IMR-90 (cell line): ENCODE results near the gene C3orf52. TPM values are rescaled to one million over a fixed set of nuclear protein-coding genes. Genes with fewer than 3 reads are reported as not detected.

ENCODE experiments used
- ATAC-seq: fragments of 200-7000 bp; cut with Tn5 transposase; 2 replicates; pipeline ENCODE4 v1.9.1; 2020; ENCODE audit warnings: low read depth, mild to moderate bottlenecking, moderate library complexity
- BruUV-seq: library from RNA; stranded (reverse); fragments of 400-500 nt; replicated peaks from 2 replicates; lab custom pipeline; 2021; lab: Mats Ljungman, UMichigan
- CTCF ChIA-PET: fragments of 300-600 bp; formaldehyde crosslinking; extraction: SDS; loops from one replicate; lab custom pipeline; 2021; ENCODE audit warnings: antibody characterized with exemption; lab: Yijun Ruan, JAX
- POLR2A ChIA-PET: fragments of 300-600 bp; sonication (Branson Sonifier 250); formaldehyde crosslinking; loops from one replicate; lab custom pipeline; 2022; ENCODE audit warnings: antibody characterized with exemption; ENCODE audit not compliant: unreplicated experiment; lab: Charles Lee
- DNase-seq: peaks from one replicate; pipeline ENCODE4 v3.0.0; 2013
- H2AFZ ChIP-seq: replicated peaks from 2 replicates; pipeline ENCODE3; 2013; ENCODE audit warnings: low read length, mild to moderate bottlenecking; ENCODE audit not compliant: poor library complexity
- H2AK5ac ChIP-seq: 2 replicates; pipeline ENCODE4 v1.6.1; 2013; ENCODE audit warnings: low read depth, low read length, inconsistent platforms
- H2AK9ac ChIP-seq: replicated peaks from 2 replicates; pipeline ENCODE3; 2013; ENCODE audit warnings: mild to moderate bottlenecking, low read depth, low read length, moderate library complexity; ENCODE audit not compliant: poor library complexity
- H2BK120ac ChIP-seq: 2 replicates; pipeline ENCODE4 v1.6.1; 2013; ENCODE audit warnings: low read depth, low read length, inconsistent platforms
- H2BK15ac ChIP-seq: 3 replicates; pipeline ENCODE4 v1.6.1; 2013; ENCODE audit warnings: low read depth, low read length, inconsistent platforms
- H2BK20ac ChIP-seq: 2 replicates; pipeline ENCODE4 v1.6.1; 2013; ENCODE audit warnings: low read depth, mild to moderate bottlenecking, inconsistent platforms, low read length, moderate library complexity
- H2BK5ac ChIP-seq: 2 replicates; pipeline ENCODE4 v1.6.1; 2013; ENCODE audit warnings: mild to moderate bottlenecking, low read depth, low read length, inconsistent platforms; ENCODE audit not compliant: poor library complexity, severe bottlenecking
- H3K14ac ChIP-seq: replicated peaks from 2 replicates; pipeline ENCODE4 v1.6.1; 2013; ENCODE audit warnings: low read depth, low read length, inconsistent platforms
- H3K18ac ChIP-seq: 2 replicates; pipeline ENCODE4 v1.6.1; 2013; ENCODE audit warnings: low read depth, low read length, control low read depth
- H3K23ac ChIP-seq: 2 replicates; pipeline ENCODE4 v1.6.1; 2013; ENCODE audit warnings: low read depth, low read length, inconsistent platforms
- H3K27ac ChIP-seq: 2 replicates; pipeline ENCODE4 v1.5.1; 2013; ENCODE audit warnings: mild to moderate bottlenecking, control low read depth, low read length; ENCODE audit not compliant: insufficient read depth
- H3K27me3 ChIP-seq: 2 replicates; pipeline ENCODE4 v1.6.1; 2013; ENCODE audit warnings: low read length; ENCODE audit not compliant: control insufficient read depth, insufficient read depth
- H3K36me3 ChIP-seq: 2 replicates; pipeline ENCODE4 v1.6.1; 2013; ENCODE audit warnings: low read length, mixed read lengths; ENCODE audit not compliant: control insufficient read depth, insufficient read depth
- H3K4ac ChIP-seq: 2 replicates; pipeline ENCODE4 v1.6.1; 2013; ENCODE audit warnings: low read depth, low read length, inconsistent platforms
- H3K4me1 ChIP-seq: 2 replicates; pipeline ENCODE4 v1.6.1; 2013; ENCODE audit warnings: low read length, mixed read lengths; ENCODE audit not compliant: control insufficient read depth, insufficient read depth
- H3K4me2 ChIP-seq: 2 replicates; pipeline ENCODE4 v1.6.1; 2013; ENCODE audit warnings: low read depth, mild to moderate bottlenecking, control low read depth, low read length, moderate library complexity
- H3K4me3 ChIP-seq: 2 replicates; pipeline ENCODE4 v1.5.1; 2013; ENCODE audit warnings: low read depth, mild to moderate bottlenecking, control low read depth, low read length, moderate library complexity; ENCODE audit not compliant: insufficient read depth
- H3K56ac ChIP-seq: 2 replicates; pipeline ENCODE4 v1.6.1; 2013; ENCODE audit warnings: low read length, inconsistent platforms; ENCODE audit not compliant: insufficient read depth; ENCODE audit errors: extremely low read depth
- H3K79me1 ChIP-seq, 2 experiments: 2 replicates each; pipeline ENCODE4 v1.6.1; 2013; ENCODE audit warnings: low read length in 2 of 2, inconsistent platforms in 1 of 2, low read depth in 1 of 2
- H3K9ac ChIP-seq: 2 replicates; pipeline ENCODE4 v1.6.1; 2013; ENCODE audit warnings: low read depth, low read length, control low read depth
- H3K9me1 ChIP-seq: 2 replicates; pipeline ENCODE4 v1.6.1; 2013; ENCODE audit warnings: low read length, inconsistent platforms; ENCODE audit not compliant: insufficient read depth
- H3K9me3 ChIP-seq: 2 replicates; pipeline ENCODE4 v1.6.1; 2013; ENCODE audit warnings: low read length; ENCODE audit not compliant: control insufficient read depth, insufficient read depth
- H4K20me1 ChIP-seq: 2 replicates; pipeline ENCODE4 v1.6.1; 2013; ENCODE audit warnings: low read length, inconsistent platforms; ENCODE audit not compliant: insufficient read depth
- H4K5ac ChIP-seq: 2 replicates; pipeline ENCODE4 v1.6.1; 2013; ENCODE audit warnings: mild to moderate bottlenecking, low read depth, low read length, control low read depth
- H4K8ac ChIP-seq, 2 experiments: 2 replicates each; pipeline ENCODE4 v1.6.1; 2013; ENCODE audit warnings: low read depth in 2 of 2, low read length in 2 of 2, control low read depth in 1 of 2, inconsistent platforms in 1 of 2
- H4K91ac ChIP-seq: 2 replicates; pipeline ENCODE4 v1.6.1; 2013; ENCODE audit warnings: low read depth, low read length, inconsistent platforms; ENCODE audit not compliant: insufficient read depth
- BHLHE40 ChIP-seq: fragments of 150-350 bp; IDR thresholded peaks from 2 replicates; pipeline ENCODE4 v1.6.1; 2016; ENCODE audit warnings: mild to moderate bottlenecking, low read depth, low read length
- CEBPB ChIP-seq: IDR thresholded peaks from 2 replicates; pipeline ENCODE4 v1.6.1; 2012; ENCODE audit warnings: low read depth, low read length, improper control_type of control experiment
- CHD1 ChIP-seq: IDR thresholded peaks from 2 replicates; pipeline ENCODE4 v1.6.1; 2012; ENCODE audit warnings: low read depth, low read length, improper control_type of control experiment
- CTCF ChIP-seq: conservative IDR thresholded peaks from 2 replicates; pipeline ENCODE4 v1.5.1; 2012; ENCODE audit warnings: mild to moderate bottlenecking, low read depth, low read length, improper control_type of control experiment
- ELK1 ChIP-seq: fragments of 150-350 bp; IDR thresholded peaks from 2 replicates; pipeline ENCODE4 v1.6.1; 2016; ENCODE audit warnings: low read depth, mild to moderate bottlenecking, low read length, moderate library complexity, borderline replicate concordance
- FOS ChIP-seq: fragments of 150-350 bp; IDR thresholded peaks from 2 replicates; pipeline ENCODE4 v1.6.1; 2016; ENCODE audit warnings: low read depth, low read length
- MAFK ChIP-seq: IDR thresholded peaks from 2 replicates; pipeline ENCODE4 v1.6.1; 2012; ENCODE audit warnings: low read depth, low read length, improper control_type of control experiment
- MAZ ChIP-seq: IDR thresholded peaks from 2 replicates; pipeline ENCODE4 v1.6.1; 2012; ENCODE audit warnings: low read depth, mild to moderate bottlenecking, low read length, improper control_type of control experiment, moderate library complexity, borderline replicate concordance
- MXI1 ChIP-seq: IDR thresholded peaks from 2 replicates; pipeline ENCODE4 v1.6.1; 2012; ENCODE audit warnings: low read depth, mild to moderate bottlenecking, low read length, moderate library complexity, borderline replicate concordance
- NFE2L2 ChIP-seq: fragments of 150-350 bp; IDR thresholded peaks from 2 replicates; pipeline ENCODE4 v1.6.1; 2016; ENCODE audit warnings: low read depth, mild to moderate bottlenecking, low read length
- POLR2A ChIP-seq: IDR thresholded peaks from 2 replicates; pipeline ENCODE4 v1.6.1; 2012; ENCODE audit warnings: mild to moderate bottlenecking, low read depth, low read length
- RAD21 ChIP-seq: IDR thresholded peaks from 2 replicates; pipeline ENCODE4 v1.6.1; 2012; ENCODE audit warnings: low read length, improper control_type of control experiment
- RCOR1 ChIP-seq: IDR thresholded peaks from 2 replicates; pipeline ENCODE4 v1.6.1; 2012; ENCODE audit warnings: mild to moderate bottlenecking, low read length, improper control_type of control experiment; ENCODE audit not compliant: insufficient replicate concordance
- RFX5 ChIP-seq: IDR thresholded peaks from 2 replicates; pipeline ENCODE4 v1.8.0; 2012; ENCODE audit warnings: low read depth, mild to moderate bottlenecking, low read length, moderate library complexity
- SMC3 ChIP-seq: fragments of 150-350 bp; IDR thresholded peaks from 2 replicates; pipeline ENCODE4 v1.6.1; 2016; ENCODE audit warnings: low read depth, mild to moderate bottlenecking, antibody characterized with exemption, low read length, moderate library complexity
- USF2 ChIP-seq: fragments of 150-350 bp; IDR thresholded peaks from 2 replicates; pipeline ENCODE4 v1.6.1; 2017; ENCODE audit warnings: mild to moderate bottlenecking, antibody characterized with exemption, low read length, low read depth
- WGBS, 2 experiments: methylation state at CpG; one replicate each; pipeline versions ENCODE4 v1.1.5 to v1.1.7; 2013; ENCODE audit warnings: missing lambda C conversion rate in 2 of 2; ENCODE audit not compliant: insufficient read length in 1 of 2; ENCODE audit errors: extremely low coverage in 2 of 2; 5-methylcytosine and 5-hydroxymethylcytosine counted together
- dilution Hi-C: fragments of 300-500 bp; cut with HindIII; formaldehyde crosslinking; loops from one replicate; pipeline ENCODE4 v1.14.3; 2018; ENCODE audit warnings: low sequenced_read_pairs; ENCODE audit not compliant: unreplicated experiment
- in situ Hi-C: fragments of 300-500 bp; cut with MboI; formaldehyde crosslinking; loops from 3 replicates; pipeline ENCODE4 v1.14.3; 2019; ENCODE audit warnings: low sequenced_read_pairs, inconsistent platforms, mixed read lengths
- intact Hi-C: fragments of 100-400 bp; cut with micrococcal nuclease; formaldehyde crosslinking; loops from 2 replicates; pipeline ENCODE4 v1.10.0; 2022
- polyA plus RNA-seq, 3 experiments: library from polyadenylated mRNA; depleted of rRNA; stranded (reverse); fragments of >200 nt; gene quantifications; 2 replicates each; pipeline ENCODE4 v1.2.3, GENCODE V29; 2012; ENCODE audit warnings: low replicate concordance in 1 of 3
- total RNA-seq: library from RNA; depleted of rRNA; stranded (reverse); fragments of >200 nt; gene quantifications from 2 replicates; pipeline ENCODE4 v1.2.3, GENCODE V29; 2012

Gene C3orf52
- total and polyA plus RNA-seq, 2 of the 4 experiments (the other 2 are of a cell fraction): 7.5 to 12.5 TPM

- Histone ChIP-seq H2AFZ (no peak overlapping the region), H3K23ac (no peak overlapping the region), H4K20me1 (no peaks in the 10 kb centered on the region), H3K9me3 (no peaks in the 10 kb centered on the region), H3K9ac (no peak overlapping the region), H3K36me3 (no peaks in the 10 kb centered on the region), H3K27ac (no peak overlapping the region), H3K4me2 (no peak overlapping the region), H2BK20ac (no peak overlapping the region), H3K14ac (no peak overlapping the region), H3K27me3 (no peaks in the 10 kb centered on the region), H3K9me1 (no peaks in the 10 kb centered on the region), H3K56ac (no peak overlapping the region), H3K4me3 (no peak overlapping the region), H2AK5ac (no peak overlapping the region), H4K91ac (no peak overlapping the region), H4K5ac (no peak overlapping the region), H4K8ac (no peak overlapping the region), H3K4ac (no peak overlapping the region), H2BK15ac (no peak overlapping the region), H2BK120ac (no peak overlapping the region), H3K79me1 (no peaks in the 10 kb centered on the region), H2BK5ac (no peak overlapping the region), H3K4me1 (no peaks in the 10 kb centered on the region), H3K18ac (no peak overlapping the region), H2AK9ac (no peak overlapping the region)
- dilution Hi-C loops (no loop called here), intact Hi-C loops (loop anchor here (5.0 kb wide), 1 partner anchor 156 kb away; the partner anchor contains the start of gene SLC9C1), in situ Hi-C loops (loop anchor here (25.0 kb wide), 1 partner anchor 376 kb away; no protein-coding TSS in a partner anchor)
- no peak for ATAC-seq
- POLR2A ChIA-PET: no interaction called here
- no peak for TF ChIP-seq BHLHE40
- no peak for TF ChIP-seq MAFK
- TF ChIP-seq MXI1: no peak
- no peak for TF ChIP-seq MAZ
- no peak for TF ChIP-seq CEBPB
- no peak for TF ChIP-seq FOS
- TF ChIP-seq CHD1: no peak
- TF ChIP-seq SMC3: no peak
- no peak for TF ChIP-seq ELK1
- TF ChIP-seq NFE2L2: no peak
- TF ChIP-seq CTCF: no peak
- no peak for TF ChIP-seq RCOR1
- TF ChIP-seq POLR2A: no peak
- no peak for TF ChIP-seq RFX5
- TF ChIP-seq RAD21: no peak
- TF ChIP-seq USF2: no peak
- CTCF ChIA-PET: interaction anchor here (1.4 to 2.0 kb wide), 2 partner anchors 11 to 158 kb away, joined by 3 to 7 read pairs; partner anchors contain the start of gene SLC9C1
- no TSS peak for BruUV-seq
- no CpG with 5 or more reads among the region's 1 CpG for WGBS, 2 experiments
- DNase-seq: no peak
These were observed 49.9 kb downstream of the C3orf52 start for GRCh38 chr3:112136046-112136445.
